ENCODE results near the gene ZNF554.
A peak's percentile ranks its signal among the peaks of the same experiment; 100 is the strongest.
"Not testable (repeated sequence)": the region's sequence is repeated elsewhere in the genome, so short reads cannot be mapped to it uniquely, and the experiment has no call there.

Gene ZNF554

GRCh38 chr19:2808129-2808941 lies 11.3 kb upstream of the ZNF554 start:
- DNase-seq: no peak

- no peak for DNase-seq
Measured at GRCh38 chr19:2809387-2810140, 10.1 kb upstream of the ZNF554 start.

- no peak for DNase-seq
Measured at GRCh38 chr19:2810141-2811091, 9.3 kb upstream of the ZNF554 start.

GRCh38 chr19:2811221-2811722 lies 8.4 kb upstream of the ZNF554 start:
- no peak for DNase-seq

GRCh38 chr19:2811735-2812413 lies 7.8 kb upstream of the ZNF554 start:
- DNase-seq: no peak

- DNase-seq: no peak
Measured at GRCh38 chr19:2812414-2813234, 7.0 kb upstream of the ZNF554 start.

GRCh38 chr19:2813235-2814160 lies 6.2 kb upstream of the ZNF554 start:
- no peak for DNase-seq

- no peak for DNase-seq
Measured at GRCh38 chr19:2814426-2814825, 5.2 kb upstream of the ZNF554 start.

- DNase-seq: no peak
Measured at GRCh38 chr19:2815191-2815614, 4.5 kb upstream of the ZNF554 start.

- no peak for DNase-seq
Measured at GRCh38 chr19:2815923-2816322, 3.7 kb upstream of the ZNF554 start.

- DNase-seq: no peak
Measured at GRCh38 chr19:2816641-2817040, 3.0 kb upstream of the ZNF554 start.

- DNase-seq: not testable (repeated sequence)
Measured at GRCh38 chr19:2817237-2817829, 2.3 kb upstream of the ZNF554 start.

- peak; percentile 54 for DNase-seq
Measured at GRCh38 chr19:2820112-2820702, 539 bp downstream of the ZNF554 start.

GRCh38 chr19:2822846-2823245 lies 3.2 kb downstream of the ZNF554 start:
- no peak for DNase-seq

- DNase-seq: no peak
Measured at GRCh38 chr19:2823646-2824045, 4.0 kb downstream of the ZNF554 start.

GRCh38 chr19:2824129-2824528 lies 4.5 kb downstream of the ZNF554 start:
- DNase-seq: no peak

GRCh38 chr19:2827022-2827421 lies 7.4 kb downstream of the ZNF554 start:
- DNase-seq: no peak

- DNase-seq: peak; percentile 20
Measured at GRCh38 chr19:2827840-2828489, 8.3 kb downstream of the ZNF554 start.
